Mucosa of descending colon (tissue), 3 donors: ENCODE results near the gene BRD3. TPM values are rescaled to one million over a fixed set of nuclear protein-coding genes. Genes with fewer than 3 reads are reported as not detected.

Experiments used
- ATAC-seq: fragments of 200-7000 bp; cut with Tn5 transposase; one replicate; pipeline ENCODE4 v1.9.1; 2020; ENCODE audit warnings: mild to moderate bottlenecking, moderate library complexity
- DNase-seq, 3 donors: peaks; one replicate each; pipeline ENCODE4 v3.0.0-alpha.2; 2020
- H3K36me3 ChIP-seq: fragments of 200-600 bp; one replicate; pipeline ENCODE4 v1.8.0; 2021; ENCODE audit warnings: low read depth, mild to moderate bottlenecking
- H3K4me1 ChIP-seq: fragments of 200-600 bp; one replicate; pipeline ENCODE4 v1.8.0; 2021; ENCODE audit warnings: low read depth, mild to moderate bottlenecking
- H3K4me3 ChIP-seq: fragments of 200-600 bp; one replicate; pipeline ENCODE4 v1.8.0; 2021; ENCODE audit warnings: mild to moderate bottlenecking
- H3K9me3 ChIP-seq: fragments of 200-600 bp; one replicate; pipeline ENCODE4 v1.8.0; 2021; ENCODE audit warnings: mild to moderate bottlenecking
- CTCF ChIP-seq: fragments of 200-600 bp; IDR thresholded peaks from one replicate; pipeline ENCODE4 v1.8.0; 2022; ENCODE audit warnings: antibody characterized with exemption, mild to moderate bottlenecking
- intact Hi-C, 2 donors: fragments of 100-400 bp; cut with DNase I in 1 of 2; cut with micrococcal nuclease in 1 of 2; formaldehyde crosslinking; loops; one replicate each; pipeline versions ENCODE4 v1.11.0 to v1.11.1; 2022; cut with DNase I, micrococcal nuclease
- total RNA-seq, 3 donors: library from RNA; stranded (reverse); fragmentation: NEBNext Ultra II Directional in 2 of 3; extraction: Animal tissue kit (Norgen Biotek cat#: 25700) in 2 of 3; gene quantifications; one replicate each; pipeline versions ENCODE4 v1.2.1 to v1.2.4, GENCODE V29; 2021 to 2023
- donor health status: DM: no; HTN: no; CAD: no; lungs with moderate emphysema.
- donor health status: DM: no; HTN: no; CAD: no.
- donor health status: DM: no; HTN: yes; CAD: no.

BRD3 gene
- total RNA-seq, 3 donors from 2014 or later, result 19.4 to 56.0 (median 29.4) TPM

- DNase-seq, result peak in 1 of 3 donors; percentile 23
- no peak for TF ChIP-seq CTCF
- Histone ChIP-seq H3K4me1 (peaks cover 26% of the 10 kb centered on the region), H3K36me3 (no peaks in the 10 kb centered on the region), H3K9me3 (no peaks in the 10 kb centered on the region), H3K4me3 (no peak overlapping the region)
- ATAC-seq, result no peak
- intact Hi-C loops, result no loop called here
These were observed 9.1 kb downstream of the BRD3 start for GRCh38 chr9:134058716-134059115.

GRCh38 chr9:134057751-134058701 lies 9.8 kb downstream of the BRD3 start:
- ATAC-seq (no peak), DNase-seq (peak in 1 of 3 donors; percentile 20)
- Histone ChIP-seq H3K4me1 (peaks cover 26% of the 10 kb centered on the region), H3K4me3 (no peak overlapping the region), H3K36me3 (no peaks in the 10 kb centered on the region), H3K9me3 (no peaks in the 10 kb centered on the region)
- intact Hi-C loops, result no loop called here
- TF ChIP-seq CTCF, result no peak

- no peak for DNase-seq
- H3K4me3 ChIP-seq, result no peak overlapping the region
- H3K9me3 ChIP-seq, result no peaks in the 10 kb centered on the region
- TF ChIP-seq CTCF, result no peak
- no peak for ATAC-seq
- H3K36me3 ChIP-seq, result no peaks in the 10 kb centered on the region
- intact Hi-C loops, result no loop called here
- H3K4me1 ChIP-seq, result peaks cover 26% of the 10 kb centered on the region
These were observed 10.5 kb downstream of the BRD3 start for GRCh38 chr9:134057307-134057657.

- peak in 1 of 3 donors; percentile 40 for DNase-seq
- no peaks in the 10 kb centered on the region for H3K36me3 ChIP-seq
- H3K4me3 ChIP-seq, result no peak overlapping the region
- ATAC-seq, result peak; percentile 22
- TF ChIP-seq CTCF, result no peak
- peaks cover 26% of the 10 kb centered on the region for H3K4me1 ChIP-seq
- intact Hi-C loops, result no loop called here
- no peaks in the 10 kb centered on the region for H3K9me3 ChIP-seq
These were observed 11.1 kb downstream of the BRD3 start for GRCh38 chr9:134056483-134057306.

- TF ChIP-seq CTCF, result no peak
- Histone ChIP-seq H3K36me3 (no peaks in the 10 kb centered on the region), H3K4me1 (peaks cover 26% of the 10 kb centered on the region), H3K9me3 (no peaks in the 10 kb centered on the region), H3K4me3 (no peak overlapping the region)
- peak; percentile 77 for ATAC-seq
- intact Hi-C loops, result no loop called here
- DNase-seq, result peak; percentile 72 to 81 (median 76)
These were observed 11.8 kb downstream of the BRD3 start for GRCh38 chr9:134055981-134056461.
